ENCODE measurements around the gene FKBP8.
"Not testable (repeated sequence)": the region's sequence is repeated elsewhere in the genome, so short reads cannot be mapped to it uniquely, and the experiment has no call there.

FKBP8 gene

DNA sequence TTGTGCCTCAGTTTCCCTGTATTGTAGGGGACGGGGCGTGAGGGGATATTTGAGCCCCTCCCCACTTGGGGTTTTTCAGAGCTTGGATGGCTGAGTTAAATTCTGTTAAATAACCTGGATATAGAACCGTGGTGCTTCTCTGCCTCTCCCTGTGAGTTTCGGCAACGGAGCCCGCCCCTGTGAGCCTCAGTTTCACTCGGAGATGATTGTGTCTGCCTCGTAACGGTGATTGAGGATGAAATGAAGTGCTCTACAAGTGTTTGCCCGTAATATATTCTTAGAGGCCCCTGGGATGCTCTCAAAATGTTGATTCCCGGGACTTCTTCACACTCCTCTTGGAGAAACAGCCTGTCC, 14.8 kb upstream of the FKBP8 start:
- peak; percentile 1 for DNase-seq

DNA sequence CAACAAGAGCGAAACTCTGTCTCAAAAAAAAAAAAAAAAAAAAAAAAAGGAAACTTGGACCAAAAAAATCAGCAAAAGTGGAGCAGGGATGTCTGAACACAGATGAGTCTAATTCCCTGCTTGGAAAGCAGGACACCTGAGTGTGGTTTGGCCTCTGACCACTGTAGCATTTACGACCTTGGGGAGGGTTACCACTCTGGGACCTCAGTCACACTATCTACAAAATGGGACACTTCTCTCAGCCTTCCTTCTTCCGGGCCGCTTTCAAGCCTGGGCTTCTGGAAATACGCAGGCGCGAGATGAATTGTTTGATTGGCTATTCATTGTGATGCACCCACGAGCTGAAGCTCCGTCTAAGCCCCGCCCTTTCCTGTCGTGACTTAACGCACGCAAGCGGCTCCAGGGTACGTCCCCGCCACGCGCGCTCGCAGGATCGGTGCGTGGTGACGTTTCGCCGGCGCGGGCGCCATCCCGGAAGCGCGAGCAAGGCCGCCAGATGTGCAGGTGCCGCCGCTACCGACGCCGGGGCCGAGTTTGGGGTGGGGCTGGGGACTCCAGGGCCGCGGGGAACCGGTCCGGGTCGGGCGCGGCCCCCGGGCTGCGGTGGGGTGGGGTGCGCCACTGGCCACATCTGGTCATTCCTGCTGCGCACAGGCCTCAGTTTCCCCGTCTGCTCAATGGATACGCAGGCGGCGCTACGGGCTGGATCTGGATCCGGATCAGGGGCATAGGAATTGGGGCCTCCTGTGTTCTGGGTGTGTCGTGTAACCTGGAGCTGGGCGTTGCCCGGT, 14.2 kb upstream of the FKBP8 start, which contains the start of gene KXD1:
Gene KXD1, plus strand, starts transcription at position 460 of the 791 bp plus-strand sequence. CDS start 4,187 bp downstream, outside the sequence.
- peak; percentile 95 for DNase-seq

DNA sequence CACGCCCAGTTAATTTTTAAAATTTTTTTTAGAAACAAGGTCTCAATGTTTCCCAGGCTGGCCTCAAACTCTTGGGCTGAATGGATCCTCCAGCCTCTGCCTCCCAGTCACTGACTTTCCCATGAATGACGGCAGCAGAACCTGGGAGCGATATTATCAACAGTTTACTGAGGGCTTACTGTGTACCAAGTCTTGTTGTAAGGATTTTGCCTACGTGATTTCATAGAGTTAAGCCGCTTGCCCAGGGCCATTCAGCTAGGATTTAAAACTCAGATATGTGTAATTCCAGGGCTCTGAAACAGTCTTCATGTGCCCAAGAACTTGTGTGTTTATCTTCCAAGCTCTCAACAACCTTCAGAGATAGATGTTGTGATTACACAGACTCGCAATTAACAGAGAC, 8.3 kb upstream of the FKBP8 start:
- DNase-seq = no peak

GRCh38 chr19:18543814-18544475, 572 bp upstream of the FKBP8 start:
- DNase-seq = no peak

GRCh38 chr19:18541992-18542940, 1.1 kb downstream of the FKBP8 start:
- DNase-seq = no peak

GRCh38 chr19:18541258-18541991, 1.9 kb downstream of the FKBP8 start:
- DNase-seq = no peak

- not testable (repeated sequence) for DNase-seq
Measured at GRCh38 chr19:18540200-18540599, 3.2 kb downstream of the FKBP8 start.

GRCh38 chr19:18539372-18539771, 4.0 kb downstream of the FKBP8 start:
- no peak for DNase-seq

- DNase-seq = no peak
Measured at GRCh38 chr19:18538115-18538514, 5.3 kb downstream of the FKBP8 start.

- no peak for DNase-seq
Measured at GRCh38 chr19:18537431-18537830, 5.9 kb downstream of the FKBP8 start.

DNA sequence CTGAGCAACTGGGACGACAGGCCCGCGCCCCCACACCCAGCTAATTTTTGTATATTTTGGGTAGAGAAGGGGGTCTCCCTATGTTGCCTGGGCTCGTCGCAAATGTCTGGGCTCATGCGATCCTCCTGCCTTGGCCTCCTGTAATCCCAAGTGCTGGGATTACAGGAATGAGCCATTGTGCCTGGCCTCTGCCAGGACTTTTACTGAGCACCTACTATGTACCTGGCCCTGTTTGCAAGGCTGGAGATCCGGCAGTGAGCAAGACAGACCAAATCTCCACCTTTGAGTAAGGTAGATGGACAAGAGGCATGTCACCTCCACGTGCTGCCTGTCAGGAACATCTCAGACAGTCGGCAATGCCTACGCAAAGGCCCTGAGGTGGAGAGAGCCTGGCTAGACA, 6.9 kb downstream of the FKBP8 start:
- no peak for DNase-seq

DNA sequence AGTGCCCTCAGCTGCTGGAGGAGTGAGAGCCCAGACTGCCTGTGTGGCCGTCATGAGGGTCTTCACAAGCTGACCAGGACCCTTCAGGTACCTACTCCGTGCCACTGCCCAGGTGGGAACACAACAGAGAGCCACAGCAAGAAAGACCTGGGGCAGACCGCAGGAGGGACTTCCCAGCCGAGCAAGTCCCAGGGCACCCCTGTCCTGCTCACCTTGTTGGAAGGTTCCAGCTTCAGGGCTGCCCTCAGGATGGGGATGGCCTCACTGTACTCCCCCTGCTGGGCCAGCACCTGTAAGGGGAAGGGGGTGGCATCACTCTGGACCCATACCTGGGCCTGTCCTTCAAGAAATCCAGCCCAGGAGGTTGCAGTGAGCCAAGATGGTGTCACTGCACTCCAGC, 10.3 kb downstream of the FKBP8 start:
- no peak for DNase-seq

DNA sequence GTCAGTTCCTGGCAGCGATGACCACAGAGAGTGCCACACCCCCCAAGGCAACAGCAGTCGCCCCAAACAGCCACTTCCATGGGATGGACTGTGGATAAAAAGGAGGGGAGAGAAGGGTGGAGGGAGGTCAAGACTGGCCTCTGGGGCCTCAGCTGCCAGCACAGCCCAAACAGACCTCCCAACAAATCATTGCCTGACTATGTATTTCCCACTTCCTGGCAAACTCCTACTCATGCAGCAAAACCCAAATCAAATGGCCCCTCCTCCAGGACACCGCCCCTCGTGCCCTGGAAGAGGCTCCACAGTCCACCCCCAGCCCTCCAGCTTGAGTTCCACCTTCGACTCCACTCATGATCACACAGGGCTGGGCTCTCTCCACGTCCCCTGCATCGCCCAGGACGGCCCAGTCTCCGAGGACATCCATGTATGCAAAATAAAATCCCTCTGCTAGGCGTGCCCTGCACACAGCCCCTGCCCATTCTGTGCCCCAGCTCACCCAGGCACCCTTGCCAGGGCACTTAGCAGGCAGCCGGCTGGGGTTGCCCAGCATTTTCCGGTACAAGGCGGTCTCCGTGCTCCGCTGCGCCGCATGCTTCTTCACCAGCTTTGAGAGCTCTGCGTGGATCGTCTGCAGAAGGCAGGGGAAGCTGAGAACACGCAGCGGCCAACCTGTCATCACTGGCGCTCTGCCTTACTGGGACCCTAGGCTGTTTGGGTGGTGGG, 11.0 kb downstream of the FKBP8 start:
- no peak for DNase-seq

- DNase-seq = no peak
Measured at GRCh38 chr19:18531485-18531884, 11.9 kb downstream of the FKBP8 start.

DNA sequence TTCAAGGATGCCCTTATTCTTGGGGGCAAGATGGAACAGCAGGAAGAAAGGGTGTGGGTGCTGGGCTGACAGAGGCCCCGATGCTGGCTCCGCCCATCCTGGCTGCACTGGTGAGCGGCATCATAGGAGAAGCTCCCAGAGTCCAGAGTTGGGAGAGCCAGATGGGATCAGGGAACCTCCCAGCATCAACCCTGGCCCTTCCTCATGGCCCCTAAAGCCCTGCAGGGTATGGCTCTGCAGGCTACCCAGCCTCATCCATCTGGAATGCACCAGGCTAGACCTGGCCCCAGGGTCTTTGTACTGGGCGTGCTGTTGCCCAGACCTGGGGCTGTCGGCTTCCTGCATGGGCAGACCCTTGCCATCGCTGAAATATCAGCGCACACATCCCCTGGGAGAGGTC, 13.6 kb downstream of the FKBP8 start:
- no peak for DNase-seq

DNA sequence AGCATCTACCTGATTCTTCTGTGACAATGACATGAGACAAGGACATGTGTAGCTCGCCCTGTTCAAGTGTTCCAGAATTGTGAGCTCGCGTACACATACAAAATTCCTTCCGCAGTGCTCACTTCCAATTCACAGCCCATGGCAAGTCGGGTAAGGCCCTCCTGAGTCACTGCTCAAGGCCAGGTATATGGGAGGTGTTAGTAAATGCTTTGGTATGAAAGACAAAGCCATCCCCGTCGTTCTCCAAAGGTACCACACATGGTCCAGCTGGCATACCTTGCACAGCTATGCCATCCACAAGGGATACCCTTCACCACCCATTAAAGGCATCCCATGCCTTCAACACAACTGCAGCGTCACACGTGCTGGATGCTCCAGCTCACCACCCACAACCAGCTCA, 17.1 kb downstream of the FKBP8 start:
- no peak for DNase-seq

DNA sequence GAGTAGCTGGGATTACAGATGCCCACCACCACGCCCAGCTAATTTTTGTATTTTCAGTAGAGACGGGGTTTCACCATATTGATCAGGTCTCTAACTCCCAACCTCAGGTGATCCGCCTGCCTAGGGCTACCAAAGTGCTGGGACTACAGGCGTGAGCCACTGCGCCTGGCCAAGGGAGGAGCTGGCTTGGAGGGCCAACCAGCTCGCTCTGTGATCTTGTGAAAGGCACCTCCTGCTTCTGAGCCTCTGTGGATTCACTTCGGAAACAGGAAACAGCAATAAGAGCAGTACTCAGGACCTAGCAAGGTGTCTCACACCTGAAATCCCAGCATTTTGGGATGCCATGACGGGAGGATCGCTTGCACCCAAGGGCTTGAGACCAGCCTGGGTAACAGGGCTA, 19.5 kb downstream of the FKBP8 start:
- no peak for DNase-seq

- DNase-seq = not testable (repeated sequence)
Measured at GRCh38 chr19:18522862-18523440, 20.4 kb downstream of the FKBP8 start.

GRCh38 chr19:18522124-18522861, 21.1 kb downstream of the FKBP8 start:
- DNase-seq = peak; percentile 100

DNA sequence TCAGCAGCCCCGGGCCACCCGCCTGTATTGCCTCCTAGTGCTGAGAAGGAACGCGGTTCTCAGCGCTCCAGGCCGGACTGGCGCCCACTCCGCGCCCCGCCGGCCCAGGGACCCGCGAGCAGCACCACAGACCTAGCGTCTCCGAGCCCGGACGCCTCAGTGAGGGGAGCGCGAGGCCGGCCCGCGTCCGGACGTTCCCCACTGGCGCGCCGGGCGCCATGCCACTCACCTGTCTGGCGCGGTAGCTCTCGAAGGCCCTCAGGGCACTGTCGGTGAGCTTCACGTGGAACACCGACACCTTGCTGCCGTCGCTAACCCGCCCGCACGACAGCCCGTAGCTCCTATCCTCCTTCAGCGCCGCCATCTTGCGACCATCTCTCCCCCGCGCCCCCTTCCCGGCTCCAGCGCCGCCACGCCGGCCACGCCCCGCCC, 21.7 kb downstream of the FKBP8 start, which contains the start of gene ELL:
Gene ELL, minus strand, starts transcription at position 379 of the 432 bp plus-strand sequence. Its CDS starts 15 bp downstream, at position 364.
- DNase-seq = no peak
